Left cardiac atrium (tissue), 4 donors: ENCODE data around the gene SIGLEC9. TPM values are rescaled to one million over a fixed set of nuclear protein-coding genes. Genes with fewer than 3 reads are reported as not detected.

Source experiments
- ATAC-seq, 2 donors: fragments of 200-7000 bp; cut with Tn5 transposase; one replicate each; pipeline ENCODE4 v1.9.1; 2020; ENCODE audit warnings: mild to moderate bottlenecking in 2 of 2, moderate library complexity in 2 of 2
- DNase-seq: peaks from one replicate; pipeline ENCODE4 v3.0.0-alpha.2; 2020
- intact Hi-C, 2 donors: fragments of 100-400 bp; cut with DNase I; formaldehyde crosslinking; loops; one replicate each; pipeline versions ENCODE4 v1.14.1 to v1.15.1; 2022 to 2023
- total RNA-seq, 2 donors: library from RNA; stranded (reverse); fragmentation: NEBNext Ultra II Directional; extraction: Animal tissue kit (Norgen Biotek cat#: 25700); gene quantifications; one replicate each; pipeline ENCODE4 v1.2.1, GENCODE V29; 2021
- donor health status: DM: no; HTN: yes; CAD: no.
- donor health status: DM: no; HTN: yes; CAD: no; lungs with severe emphysema.
- donor health status: DM: yes; HTN: yes; CAD: no.
- donor health status: Dilated cardiomyopathy.

The SIGLEC9 gene
- total RNA-seq, 2 donors from 2014 or later = 5.1 to 6.6 TPM

DNA sequence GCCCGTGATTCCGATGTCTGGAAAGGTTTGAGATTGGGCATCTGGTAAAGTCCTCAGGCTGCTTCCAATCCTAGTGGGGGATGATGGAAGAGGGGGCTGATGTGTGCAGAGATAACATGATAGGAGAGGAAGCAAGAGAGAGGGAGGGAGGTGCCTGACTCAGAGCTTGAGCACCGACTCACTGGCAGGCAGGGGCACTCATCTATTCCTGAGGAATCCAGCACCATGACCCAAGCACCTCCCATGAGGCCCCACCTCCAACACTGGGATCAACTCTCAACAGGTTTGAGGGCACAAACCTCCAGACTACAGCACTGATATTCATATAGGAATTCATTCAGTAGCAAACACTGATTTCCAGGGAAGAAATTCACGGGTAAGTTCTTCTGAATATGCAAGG, 5.6 kb upstream of the SIGLEC9 start:
- ATAC-seq (no peak), DNase-seq (no peak)
- intact Hi-C loops = no loop called here

DNA sequence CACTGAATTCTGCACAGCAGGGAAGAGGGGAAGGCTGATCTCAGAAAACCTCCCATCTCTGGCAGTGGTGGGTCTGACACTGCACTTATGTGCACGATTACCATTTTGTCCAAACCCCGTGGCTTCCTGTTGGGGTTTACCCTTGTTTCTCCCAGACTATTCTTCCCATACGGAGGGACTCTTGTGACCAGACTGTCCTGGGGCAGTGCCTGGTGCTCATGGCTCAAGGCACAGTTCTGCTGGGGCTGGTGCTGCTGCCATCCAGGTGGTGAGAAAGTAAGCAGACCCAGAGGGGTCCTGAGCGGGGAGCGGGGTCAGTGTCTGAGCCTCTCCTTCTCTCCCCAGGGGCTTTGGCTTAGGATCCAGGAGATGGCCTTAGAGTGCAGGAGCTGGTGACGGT, 5.1 kb upstream of the SIGLEC9 start:
- ATAC-seq (no peak), DNase-seq (no peak)
- intact Hi-C loops = no loop called here

DNA sequence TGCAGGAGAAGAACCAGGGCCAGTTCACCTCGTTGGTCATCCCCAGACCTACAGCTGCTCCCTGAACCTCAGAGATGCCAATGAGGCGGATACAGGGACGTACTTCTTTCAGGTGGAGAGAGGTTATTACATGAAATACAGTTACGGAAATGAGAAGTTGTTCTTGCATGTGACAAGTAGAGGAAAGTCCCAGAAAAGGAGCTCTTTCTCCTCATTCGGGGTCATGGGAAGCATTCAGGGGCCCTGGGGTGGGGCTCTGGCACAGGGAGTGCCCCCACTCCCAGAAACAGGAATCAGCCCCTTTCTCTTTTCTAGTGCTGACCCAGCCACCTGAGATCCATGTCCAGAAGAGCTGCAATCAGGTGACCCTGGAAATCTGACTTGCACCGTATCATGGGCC, 4.5 kb upstream of the SIGLEC9 start:
- ATAC-seq (no peak), DNase-seq (no peak)
- intact Hi-C loops = no loop called here

DNA sequence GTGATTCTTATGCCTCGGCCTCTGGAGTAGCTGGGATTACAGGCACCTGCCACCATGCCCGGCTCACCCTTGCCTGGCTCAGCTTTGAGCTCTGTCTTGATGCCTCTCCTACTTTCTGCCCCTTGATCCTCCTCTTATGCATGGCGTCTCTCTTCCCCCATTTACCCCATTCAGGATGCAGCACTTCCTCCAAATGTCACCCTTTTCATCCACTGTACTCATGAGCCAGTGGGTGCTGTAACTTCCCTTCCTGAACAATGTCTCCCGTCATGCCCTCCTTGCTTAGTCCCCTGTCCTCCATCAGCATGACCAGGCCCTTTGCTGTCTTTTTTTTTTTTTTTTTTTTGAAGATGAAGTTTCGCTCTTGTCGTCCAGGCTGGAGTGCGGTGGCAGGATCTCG, 3.4 kb upstream of the SIGLEC9 start:
- ATAC-seq (no peak), DNase-seq (no peak)
- intact Hi-C loops = no loop called here

DNA sequence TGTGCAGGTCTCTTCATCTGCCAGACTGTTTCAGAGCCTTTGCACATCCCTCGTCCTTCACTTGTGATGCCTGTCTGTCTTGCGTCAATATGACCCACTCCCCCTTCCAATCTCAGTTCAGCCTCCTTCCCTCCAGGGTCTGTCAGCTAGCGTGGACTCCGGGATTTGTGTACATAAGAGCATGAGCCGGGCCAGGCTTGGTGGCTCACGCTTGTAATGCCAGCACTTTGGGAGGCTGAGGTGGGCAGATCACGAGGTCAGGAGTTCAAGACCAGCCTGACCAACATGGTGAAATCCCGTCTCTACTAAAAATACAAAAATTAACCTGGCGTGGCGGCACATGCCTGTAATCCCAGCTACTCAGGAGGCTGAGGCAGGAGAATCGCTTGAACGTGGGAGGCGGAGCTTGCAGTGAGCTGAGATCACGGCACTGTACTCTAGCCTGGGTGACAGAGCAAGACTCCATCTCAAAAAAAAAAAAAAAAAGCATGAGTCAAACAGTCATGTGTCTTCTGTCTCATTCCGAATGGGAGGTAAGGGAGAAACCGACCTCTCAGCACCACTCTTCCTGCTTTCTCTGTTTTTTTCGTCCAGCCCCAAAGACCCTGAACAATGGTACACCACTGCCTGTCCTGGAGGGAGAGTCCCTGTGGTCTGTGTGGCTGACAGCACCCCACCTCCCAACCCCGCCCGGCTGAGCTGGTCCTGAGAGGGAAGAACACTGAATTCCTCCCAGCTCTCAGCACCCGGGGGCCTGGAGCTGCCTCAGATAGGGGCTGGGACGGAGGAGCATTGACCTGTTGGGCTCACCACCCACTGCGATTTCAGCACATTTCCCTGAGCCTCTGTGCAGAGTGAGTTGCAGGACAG, 2.4 kb upstream of the SIGLEC9 start:
- peak in 1 of 2 donors; percentile 30 for ATAC-seq
- intact Hi-C loops = no loop called here
- no peak for DNase-seq

DNA sequence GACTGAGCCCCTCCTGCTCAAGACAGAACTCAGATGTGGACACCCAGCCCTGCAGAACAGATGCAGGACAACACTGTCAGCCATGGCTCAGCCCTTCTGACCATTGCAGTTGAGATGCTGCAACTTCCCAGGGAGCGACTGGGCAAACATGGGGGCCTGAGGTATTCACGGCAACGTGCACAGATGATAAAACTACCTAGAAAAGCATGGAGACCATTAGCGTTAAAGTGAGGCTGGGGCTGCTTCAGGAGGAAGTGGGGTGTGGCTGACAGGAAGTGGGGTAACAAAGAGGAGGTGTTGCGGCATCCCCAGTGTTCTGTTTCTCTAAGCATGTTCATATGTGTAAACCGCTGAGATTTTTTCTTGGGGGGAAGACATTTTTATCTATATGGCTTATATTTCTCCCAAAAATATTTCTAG, 1.3 kb upstream of the SIGLEC9 start:
- intact Hi-C loops = no loop called here
- DNase-seq (no peak), ATAC-seq (peak in 1 of 2 donors; percentile 27)

- no peak for DNase-seq
- intact Hi-C loops = no loop called here
- ATAC-seq = no peak
These were observed 904 bp upstream of the SIGLEC9 start for GRCh38 chr19:51123802-51124201.

- DNase-seq (no peak), ATAC-seq (no peak)
- intact Hi-C loops = no loop called here
These were observed 490 bp upstream of the SIGLEC9 start for GRCh38 chr19:51124216-51124615.

GRCh38 chr19:51125421-51126075, 842 bp downstream of the SIGLEC9 start:
- DNase-seq = no peak
- no peak for ATAC-seq
- intact Hi-C loops = no loop called here

GRCh38 chr19:51127032-51127431, 2.3 kb downstream of the SIGLEC9 start:
- no peak for ATAC-seq

GRCh38 chr19:51127755-51128154, 3.0 kb downstream of the SIGLEC9 start:
- peak; percentile 53 for DNase-seq
- intact Hi-C loops = no loop called here
- ATAC-seq = peak; percentile 13 to 45

More at GRCh38 chr19:51127032-51127431, 2.3 kb downstream of the SIGLEC9 start:
- no peak for DNase-seq
- intact Hi-C loops = no loop called here

DNA sequence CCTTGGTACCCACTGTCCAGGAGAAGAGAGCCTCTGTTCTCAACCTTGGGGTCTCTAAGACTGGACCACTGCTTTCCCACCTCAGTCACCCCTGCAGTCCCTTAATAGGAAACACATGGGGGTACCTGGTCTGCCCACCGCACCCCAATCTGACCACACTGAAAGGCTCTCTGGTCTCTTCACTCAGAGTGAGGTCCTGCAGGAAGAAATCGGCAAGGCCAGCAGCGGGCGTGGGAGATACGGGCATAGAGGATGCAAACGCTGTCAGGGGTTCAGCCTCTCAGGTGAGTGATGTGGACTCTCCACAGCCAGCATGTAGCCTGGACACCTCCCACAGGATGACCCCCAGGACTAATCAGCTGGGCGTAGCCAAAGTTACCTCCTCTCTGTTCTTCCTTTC, 3.5 kb downstream of the SIGLEC9 start:
- intact Hi-C loops = no loop called here
- ATAC-seq (no peak), DNase-seq (no peak)

DNA sequence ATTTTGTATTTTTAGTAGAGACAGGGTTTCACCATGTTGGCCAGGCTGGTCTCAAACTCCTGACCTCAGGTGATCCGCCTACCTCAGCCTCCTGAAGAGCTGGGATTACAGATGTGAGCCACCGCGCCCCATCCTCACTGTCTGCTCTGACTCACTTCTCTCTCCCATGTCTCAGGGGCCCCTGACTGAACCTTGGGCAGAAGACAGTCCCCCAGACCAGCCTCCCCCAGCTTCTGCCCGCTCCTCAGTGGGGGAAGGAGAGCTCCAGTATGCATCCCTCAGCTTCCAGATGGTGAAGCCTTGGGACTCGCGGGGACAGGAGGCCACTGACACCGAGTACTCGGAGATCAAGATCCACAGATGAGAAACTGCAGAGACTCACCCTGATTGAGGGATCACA, 5.0 kb downstream of the SIGLEC9 start:
- no peak for ATAC-seq
- DNase-seq = no peak
- intact Hi-C loops = no loop called here

GRCh38 chr19:51131780-51132680, 7.3 kb downstream of the SIGLEC9 start:
- peak; percentile 54 to 67 for ATAC-seq
- DNase-seq = peak; percentile 71
- intact Hi-C loops = no loop called here

GRCh38 chr19:51135004-51135403, 10.3 kb downstream of the SIGLEC9 start:
- intact Hi-C loops = no loop called here
- no peak for ATAC-seq
- no peak for DNase-seq

DNA sequence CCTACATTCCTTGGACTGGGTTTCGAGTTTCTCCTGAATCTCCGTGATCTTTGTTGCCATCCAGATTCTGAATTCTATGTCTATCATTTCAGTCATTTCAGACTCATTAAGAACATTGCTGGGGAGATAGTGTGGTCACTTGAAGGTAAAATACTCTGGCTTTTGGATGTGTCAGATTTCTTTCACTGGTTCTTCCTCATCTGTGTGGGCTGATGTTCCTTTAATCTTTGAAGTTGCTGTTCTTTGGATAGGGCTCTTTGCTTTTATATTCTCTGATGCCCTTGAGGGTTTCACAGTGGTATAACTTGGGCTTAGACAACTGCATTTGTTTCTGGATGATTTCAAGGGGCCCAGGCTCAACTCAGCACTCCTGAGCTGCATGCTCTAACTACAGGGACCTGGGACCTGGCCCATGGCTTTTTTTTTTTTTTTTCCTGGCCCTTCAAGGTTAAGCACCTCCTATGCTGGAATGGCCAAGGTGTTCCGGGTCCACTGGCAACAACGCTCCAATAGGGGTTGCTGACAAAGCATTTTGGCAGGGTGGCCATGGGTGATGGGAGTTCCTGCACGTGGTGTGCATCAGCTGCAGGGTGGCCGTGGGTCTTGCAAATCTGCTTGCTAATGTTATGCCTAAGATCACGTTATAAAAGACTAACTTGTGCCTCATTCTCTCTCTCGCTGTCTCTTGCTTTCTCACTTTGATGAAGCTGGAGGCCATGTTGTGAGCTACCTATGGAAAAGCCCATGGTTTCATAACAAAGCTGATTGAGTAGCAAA, 11.5 kb downstream of the SIGLEC9 start:
- ATAC-seq (no peak), DNase-seq (no peak)
- intact Hi-C loops = no loop called here

DNA sequence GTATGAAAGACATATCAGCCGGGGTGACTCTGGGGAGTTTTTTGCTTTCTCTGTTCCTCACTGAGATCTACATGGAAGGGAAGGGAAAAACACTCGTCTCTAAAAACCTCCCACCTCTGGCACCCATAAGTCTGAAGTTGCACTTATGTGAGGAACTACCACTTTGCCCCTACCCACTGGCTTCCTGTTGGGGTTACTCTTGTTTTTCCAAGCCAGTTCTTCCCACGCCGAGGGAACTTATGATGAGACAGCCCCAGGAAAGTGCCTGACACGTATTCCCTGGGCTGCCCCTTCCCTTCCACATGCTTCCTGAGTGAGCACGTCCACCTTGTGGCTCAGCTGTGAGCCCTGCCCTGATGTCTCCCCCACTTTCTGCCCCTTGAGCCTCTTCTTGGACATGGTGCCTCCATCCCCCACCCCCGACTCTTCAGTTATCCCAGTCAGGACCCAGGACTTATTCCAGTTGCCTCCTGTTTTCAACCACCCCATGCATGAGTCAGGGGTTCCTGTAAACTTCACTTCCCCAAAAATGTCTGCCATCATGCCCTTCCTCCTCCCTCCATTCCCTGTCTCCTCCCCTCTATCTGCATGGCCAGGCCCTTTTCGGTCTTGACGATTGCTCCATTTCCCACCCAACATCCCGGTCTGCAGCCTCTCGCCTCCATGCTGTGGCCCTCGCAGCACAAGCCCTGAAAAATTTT, 12.3 kb downstream of the SIGLEC9 start:
- DNase-seq (no peak), ATAC-seq (peak; percentile 34 to 62)
- intact Hi-C loops = no loop called here

DNA sequence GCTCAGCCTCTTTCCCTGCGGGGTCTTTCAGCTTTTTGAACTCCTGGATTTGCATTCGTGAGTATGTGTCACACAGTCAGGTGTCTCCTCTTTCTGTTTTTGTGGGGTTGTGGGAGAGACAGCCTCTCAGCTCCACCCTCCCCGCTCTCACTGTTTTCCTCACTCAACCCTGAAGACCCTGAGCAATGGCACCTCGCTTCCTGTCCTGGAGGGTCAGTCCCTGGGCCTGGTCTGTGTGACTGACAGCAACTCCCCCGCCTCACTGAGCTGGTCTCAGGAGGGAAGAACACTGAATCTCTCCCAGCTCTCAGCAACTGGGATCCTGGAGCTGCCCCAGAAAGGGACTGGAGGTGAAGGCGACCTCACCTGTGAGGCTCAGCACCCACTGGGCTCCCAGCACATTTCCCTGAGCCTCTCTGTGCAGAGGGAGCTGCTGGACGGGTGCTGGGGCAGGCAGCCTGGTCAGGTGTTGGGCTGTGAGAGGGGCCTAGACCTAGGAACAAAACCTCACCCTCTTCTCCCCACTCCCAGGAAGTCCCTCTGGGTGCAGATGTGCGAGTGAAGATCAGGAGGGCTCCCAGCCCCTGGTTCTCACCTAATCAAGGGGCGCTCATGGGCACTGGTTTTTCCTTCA, 13.2 kb downstream of the SIGLEC9 start:
- ATAC-seq = no peak
- no peak for DNase-seq
- intact Hi-C loops = no loop called here
